HEK293T (cell line): ENCODE results near the gene SDHC.

Experiments used
- ARNT ChIP-seq: fragments of 450-650 bp; IDR thresholded peaks from 2 replicates; pipeline ENCODE4 v1.6.1; 2017; ENCODE audit warnings: mild to moderate bottlenecking
- BHLHE40 ChIP-seq: fragments of 450-650 bp; IDR thresholded peaks from 2 replicates; pipeline ENCODE4 v1.6.1; 2016; ENCODE audit warnings: mild to moderate bottlenecking, moderate library complexity, borderline replicate concordance
- ELF4 ChIP-seq: fragments of 450-650 bp; IDR thresholded peaks from 2 replicates; pipeline ENCODE4 v1.6.1; 2017; ENCODE audit warnings: antibody characterized with exemption
- FOXA1 ChIP-seq: fragments of 450-650 bp; IDR thresholded peaks from 2 replicates; pipeline ENCODE4 v1.6.1; 2016; ENCODE audit warnings: mild to moderate bottlenecking
- FOXK2 ChIP-seq: fragments of 450-650 bp; IDR thresholded peaks from 2 replicates; pipeline ENCODE4 v1.6.1; 2016; ENCODE audit warnings: mild to moderate bottlenecking
- FOXM1 ChIP-seq: fragments of 450-650 bp; IDR thresholded peaks from 2 replicates; pipeline ENCODE4 v1.6.1; 2017; ENCODE audit warnings: mild to moderate bottlenecking, borderline replicate concordance
- HDGF ChIP-seq: fragments of 450-650 bp; IDR thresholded peaks from 2 replicates; pipeline ENCODE4 v1.6.1; 2017; ENCODE audit warnings: antibody characterized with exemption, borderline replicate concordance
- L3MBTL2 ChIP-seq: fragments of 450-650 bp; conservative IDR thresholded peaks from 2 replicates; pipeline ENCODE4 v1.6.1; 2016; ENCODE audit warnings: mild to moderate bottlenecking
- NFRKB ChIP-seq: fragments of 450-650 bp; IDR thresholded peaks from 2 replicates; pipeline ENCODE4 v1.6.1; 2016; ENCODE audit warnings: mild to moderate bottlenecking, moderate library complexity
- SP1 ChIP-seq: fragments of 450-650 bp; IDR thresholded peaks from 2 replicates; pipeline ENCODE4 v1.6.1; 2017
- SUZ12 ChIP-seq: fragments of 450-650 bp; IDR thresholded peaks from 2 replicates; pipeline ENCODE4 v1.6.1; 2016; ENCODE audit warnings: mild to moderate bottlenecking
- TARDBP ChIP-seq: fragments of 450-650 bp; IDR thresholded peaks from 2 replicates; pipeline ENCODE4 v1.6.1; 2016
- ZNF384 ChIP-seq: fragments of 450-650 bp; IDR thresholded peaks from 2 replicates; pipeline ENCODE4 v1.6.1; 2016

DNA sequence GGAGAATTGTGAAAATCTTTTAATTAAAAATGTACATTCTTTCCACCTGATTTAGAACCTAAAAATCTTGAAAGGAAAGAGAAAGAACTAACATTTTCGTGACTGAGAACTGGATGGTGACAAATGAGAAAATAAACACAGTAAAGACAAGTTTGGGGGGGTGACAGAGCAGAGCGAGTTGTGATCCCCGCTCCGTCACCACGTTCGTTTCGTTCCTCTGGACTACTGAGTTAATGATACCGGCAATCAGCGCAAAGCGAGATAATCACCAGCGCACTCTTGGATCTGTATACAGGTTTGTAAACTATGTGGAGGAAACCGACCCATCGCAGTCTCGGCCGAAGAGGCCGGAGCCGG is 84.7 kb downstream of the SDHC start:
- no peak for TF ChIP-seq TARDBP
- no peak for TF ChIP-seq HDGF
- no peak for TF ChIP-seq BHLHE40
- no peak for TF ChIP-seq ZNF384
- TF ChIP-seq FOXK2: no peak
- no peak for TF ChIP-seq SP1
- no peak for TF ChIP-seq SUZ12
- no peak for TF ChIP-seq FOXM1
- no peak for TF ChIP-seq FOXA1
- TF ChIP-seq NFRKB: no peak
- TF ChIP-seq ARNT: no peak
- TF ChIP-seq ELF4: no peak
- TF ChIP-seq L3MBTL2: peak; percentile 21; the same call in 1 of the 2 replicates
